HG02588 (cell line): ENCODE results near the gene KCNH8.

Experiments used
- ATAC-seq: cut with Tn5 transposase; IDR thresholded peaks from one replicate; pipeline ENCODE4 v1.9.1; 2021; ENCODE audit warnings: mild to moderate bottlenecking, moderate library complexity; ENCODE audit not compliant: unreplicated experiment

The KCNH8 gene

GRCh38 chr3:19248143-19248542, 99.8 kb downstream of the KCNH8 start:
- ATAC-seq, result no peak

GRCh38 chr3:19248767-19249166, 100.5 kb downstream of the KCNH8 start:
- no peak for ATAC-seq

GRCh38 chr3:19250959-19251610, 102.8 kb downstream of the KCNH8 start:
- ATAC-seq, result no peak

GRCh38 chr3:19254189-19254588, 105.9 kb downstream of the KCNH8 start:
- no peak for ATAC-seq

GRCh38 chr3:19254784-19255338, 106.6 kb downstream of the KCNH8 start:
- no peak for ATAC-seq

GRCh38 chr3:19256313-19256712, 108.0 kb downstream of the KCNH8 start:
- no peak for ATAC-seq

GRCh38 chr3:19263606-19264005, 115.3 kb downstream of the KCNH8 start:
- no peak for ATAC-seq

- ATAC-seq, result no peak
Observed at GRCh38 chr3:19264424-19264823, 116.1 kb downstream of the KCNH8 start.

GRCh38 chr3:19267040-19267439, 118.7 kb downstream of the KCNH8 start:
- ATAC-seq, result no peak

GRCh38 chr3:19270481-19270880, 122.2 kb downstream of the KCNH8 start:
- ATAC-seq, result no peak

- ATAC-seq, result no peak
Observed at GRCh38 chr3:19272296-19272695, 124.0 kb downstream of the KCNH8 start.

GRCh38 chr3:19273091-19273490, 124.8 kb downstream of the KCNH8 start:
- no peak for ATAC-seq

- ATAC-seq, result no peak
Observed at GRCh38 chr3:19274576-19274975, 126.3 kb downstream of the KCNH8 start.

- no peak for ATAC-seq
Observed at GRCh38 chr3:19284974-19285373, 136.7 kb downstream of the KCNH8 start.

GRCh38 chr3:19293295-19293694, 145.0 kb downstream of the KCNH8 start:
- ATAC-seq, result no peak

- no peak for ATAC-seq
Observed at GRCh38 chr3:19295208-19295607, 146.9 kb downstream of the KCNH8 start.

GRCh38 chr3:19331931-19332330, 183.6 kb downstream of the KCNH8 start:
- no peak for ATAC-seq

- no peak for ATAC-seq
Observed at GRCh38 chr3:19334120-19334519, 185.8 kb downstream of the KCNH8 start.

GRCh38 chr3:19338769-19339168, 190.5 kb downstream of the KCNH8 start:
- no peak for ATAC-seq

- ATAC-seq, result no peak
Observed at GRCh38 chr3:19342389-19342788, 194.1 kb downstream of the KCNH8 start.

- ATAC-seq, result no peak
Observed at GRCh38 chr3:19346759-19347158, 198.4 kb downstream of the KCNH8 start.

GRCh38 chr3:19347671-19348070, 199.4 kb downstream of the KCNH8 start:
- no peak for ATAC-seq

GRCh38 chr3:19348500-19348899, 200.2 kb downstream of the KCNH8 start:
- ATAC-seq, result no peak
